Caco-2 (cell line): ENCODE data around the gene ZNF738. TPM values are rescaled to one million over a fixed set of nuclear protein-coding genes. Genes with fewer than 3 reads are reported as not detected.

Source experiments
- BruUV-seq: library from RNA; stranded (reverse); fragments of 400-500 nt; replicated peaks from 2 replicates; lab custom pipeline; 2021; lab: Mats Ljungman, UMichigan
- CTCF ChIA-PET: fragments of 300-600 bp; sonication (Branson Sonifier 250); formaldehyde crosslinking; loops from one replicate; lab custom pipeline; 2022; ENCODE audit warnings: antibody characterized with exemption; lab: Charles Lee
- POLR2A ChIA-PET: fragments of 300-600 bp; sonication (Branson Sonifier 250); formaldehyde crosslinking; loops from one replicate; lab custom pipeline; 2022; ENCODE audit warnings: antibody characterized with exemption; lab: Charles Lee
- DNase-seq, 2 experiments: peaks; one replicate each; pipeline versions ENCODE4 v3.0.0 to v3.0.0-alpha.2; 2020 to 2022
- H3K27me3 ChIP-seq: replicated peaks from 2 replicates; pipeline ENCODE4 v1.6.0; 2011; ENCODE audit warnings: low read length; ENCODE audit not compliant: control insufficient read depth, insufficient read depth
- H3K36me3 ChIP-seq: 2 replicates; pipeline ENCODE4 v1.5.1; 2011; ENCODE audit warnings: low read length; ENCODE audit not compliant: control insufficient read depth, insufficient read depth
- H3K4me1 ChIP-seq: fragments of 250-450 bp; sonication (Bioruptor Pico); 2 replicates; pipeline ENCODE4 v1.5.1; 2020; ENCODE audit warnings: mild to moderate bottlenecking
- H3K4me3 ChIP-seq: 2 replicates; pipeline ENCODE4 v1.5.1; 2011; ENCODE audit warnings: low read depth, mild to moderate bottlenecking, control low read depth, low read length
- H3K9me3 ChIP-seq: fragments of 250-450 bp; sonication (Bioruptor Pico); 2 replicates; pipeline ENCODE4 v1.5.1; 2020; ENCODE audit warnings: mild to moderate bottlenecking, moderate library complexity
- H3K27ac Mint-ChIP-seq: one replicate; pipeline ENCODE4 v1.8.0; 2022; ENCODE audit warnings: mixed read lengths; ENCODE audit not compliant: unreplicated experiment
- H3K27me3 Mint-ChIP-seq: one replicate; pipeline ENCODE4 v1.8.0; 2022; ENCODE audit warnings: mixed read lengths; ENCODE audit not compliant: insufficient read depth, unreplicated experiment
- H3K36me3 Mint-ChIP-seq: one replicate; pipeline ENCODE4 v1.8.0; 2022; ENCODE audit warnings: mild to moderate bottlenecking, mixed read lengths; ENCODE audit not compliant: insufficient read depth, unreplicated experiment
- H3K4me1 Mint-ChIP-seq: one replicate; pipeline ENCODE4 v1.8.0; 2022; ENCODE audit warnings: low read depth, mixed read lengths; ENCODE audit not compliant: unreplicated experiment
- H3K4me3 Mint-ChIP-seq: one replicate; pipeline ENCODE4 v1.8.0; 2022; ENCODE audit warnings: mild to moderate bottlenecking, moderate library complexity, mixed read lengths; ENCODE audit not compliant: unreplicated experiment
- H3K9me3 Mint-ChIP-seq: one replicate; pipeline ENCODE4 v1.8.0; 2022; ENCODE audit warnings: mixed read lengths; ENCODE audit not compliant: unreplicated experiment
- intact Hi-C: fragments of 100-400 bp; cut with micrococcal nuclease; formaldehyde crosslinking; loops from one replicate; pipeline ENCODE4 v1.10.0; 2022; ENCODE audit not compliant: unreplicated experiment
- total RNA-seq: library from RNA; stranded (reverse); gene quantifications from 2 replicates; pipeline ENCODE4 v1.2.3, GENCODE V29; 2022
- TF ChIP-seq, protein P1 (sequence below), 2 experiments: fragments of 200-600 bp in 1 of 2; IDR thresholded peaks; 1 replicate in 1 of 2; 2 replicates in 1 of 2; pipeline versions ENCODE4 v1.5.1 to v1.8.0; 2011 to 2022; ENCODE audit warnings: antibody characterized with exemption in 1 of 2, control low read depth in 1 of 2, inconsistent platforms in 1 of 2, low read depth in 1 of 2, low read length in 1 of 2, mild to moderate bottlenecking in 1 of 2, moderate library complexity in 1 of 2; ENCODE audit not compliant: insufficient read depth in 1 of 2, severe bottlenecking in 1 of 2, unreplicated experiment in 1 of 2

Gene ZNF738
- total RNA-seq, 1 experiment from 2014 or later: 9.5 TPM

DNA sequence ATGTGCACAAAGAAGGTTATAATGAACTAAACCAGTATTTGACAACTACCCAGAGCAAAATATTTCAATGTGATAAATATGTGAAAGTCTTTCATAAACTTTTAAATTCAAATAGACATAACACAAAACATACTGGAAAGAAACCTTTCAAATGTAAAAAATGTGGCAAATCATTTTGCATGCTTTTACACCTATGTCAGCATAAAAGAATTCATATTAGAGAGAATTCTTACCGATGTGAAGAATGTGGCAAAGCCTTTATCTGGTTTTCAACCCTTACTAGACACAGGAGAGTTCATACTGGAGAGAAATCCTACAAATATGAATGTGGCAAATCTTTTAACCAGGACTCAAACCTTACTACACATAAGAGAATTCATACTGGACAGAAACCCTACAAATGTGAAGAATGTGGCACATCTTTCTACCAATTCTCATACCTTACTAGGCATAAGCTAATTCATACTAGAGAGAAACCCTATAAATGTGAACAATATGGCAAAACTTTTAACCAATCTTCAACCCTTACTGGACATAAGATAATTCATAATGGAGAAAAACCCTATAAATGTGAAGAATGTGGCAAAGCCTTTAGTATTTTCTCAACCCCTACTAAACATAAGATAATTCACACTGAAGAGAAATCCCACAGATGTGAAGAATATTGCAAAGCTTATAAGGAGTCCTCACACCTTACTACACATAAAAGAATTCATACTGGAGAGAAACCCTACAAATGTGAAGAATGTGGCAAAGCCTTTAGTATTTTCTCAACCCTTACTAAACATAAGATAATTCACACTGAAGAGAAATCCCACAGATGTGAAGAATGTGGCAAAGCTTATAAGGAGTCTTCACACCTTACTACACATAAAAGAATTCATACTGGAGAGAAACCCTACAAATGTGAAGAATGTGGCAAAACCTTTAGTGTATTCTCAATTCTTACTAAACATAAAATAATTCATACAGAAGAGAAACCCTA is 64.5 kb downstream of the ZNF738 start:
- Histone ChIP-seq H3K36me3 (no peaks in the 10 kb centered on the region), H3K9me3 (peaks cover 18% of the 10 kb centered on the region; the same call in 1 of the 2 replicates), H3K4me1 (no peaks in the 10 kb centered on the region), H3K4me3 (no peak overlapping the region), H3K27me3 (no peaks in the 10 kb centered on the region)
- Mint-ChIP-seq H3K27me3 (no peaks in the 10 kb centered on the region), H3K4me3 (no peak overlapping the region), H3K36me3 (no peaks in the 10 kb centered on the region), H3K27ac (no peak overlapping the region), H3K4me1 (no peaks in the 10 kb centered on the region), H3K9me3 (peaks cover 30% of the 10 kb centered on the region)
- intact Hi-C loops: no loop called here
- no TSS peak for BruUV-seq
- POLR2A ChIA-PET: no interaction called here
- TF ChIP-seq, protein P1, sequence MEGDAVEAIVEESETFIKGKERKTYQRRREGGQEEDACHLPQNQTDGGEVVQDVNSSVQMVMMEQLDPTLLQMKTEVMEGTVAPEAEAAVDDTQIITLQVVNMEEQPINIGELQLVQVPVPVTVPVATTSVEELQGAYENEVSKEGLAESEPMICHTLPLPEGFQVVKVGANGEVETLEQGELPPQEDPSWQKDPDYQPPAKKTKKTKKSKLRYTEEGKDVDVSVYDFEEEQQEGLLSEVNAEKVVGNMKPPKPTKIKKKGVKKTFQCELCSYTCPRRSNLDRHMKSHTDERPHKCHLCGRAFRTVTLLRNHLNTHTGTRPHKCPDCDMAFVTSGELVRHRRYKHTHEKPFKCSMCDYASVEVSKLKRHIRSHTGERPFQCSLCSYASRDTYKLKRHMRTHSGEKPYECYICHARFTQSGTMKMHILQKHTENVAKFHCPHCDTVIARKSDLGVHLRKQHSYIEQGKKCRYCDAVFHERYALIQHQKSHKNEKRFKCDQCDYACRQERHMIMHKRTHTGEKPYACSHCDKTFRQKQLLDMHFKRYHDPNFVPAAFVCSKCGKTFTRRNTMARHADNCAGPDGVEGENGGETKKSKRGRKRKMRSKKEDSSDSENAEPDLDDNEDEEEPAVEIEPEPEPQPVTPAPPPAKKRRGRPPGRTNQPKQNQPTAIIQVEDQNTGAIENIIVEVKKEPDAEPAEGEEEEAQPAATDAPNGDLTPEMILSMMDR (IDR thresholded peaks at IDR 0.05; ENCODE audit: insufficient read depth in 1 of 2, low read depth in 1 of 2, low read length in 1 of 2, severe bottlenecking in 1 of 2, unreplicated experiment in 1 of 2): no peak
- DNase-seq: no peak
- CTCF ChIA-PET: no interaction called here

Other genes starting within 250 kb of the ZNF738 start
- gene ZNF431, start 217.0 kb upstream of the ZNF738 start, total RNA-seq: 17.9 TPM in 2 replicates
- gene ZNF708, start 29.6 kb upstream of the ZNF738 start, total RNA-seq: 8.8 and 10.0 TPM in 2 replicates
- 8.4 and 9.3 TPM in 2 replicates for gene ZNF493, start 38.1 kb downstream of the ZNF738 start, total RNA-seq
- 0.29 TPM in 1 of 2 replicates, not detected in the other for gene ZNF429, start 146.6 kb downstream of the ZNF738 start, total RNA-seq